ENCODE data around the gene HOMEZ.

DNA sequence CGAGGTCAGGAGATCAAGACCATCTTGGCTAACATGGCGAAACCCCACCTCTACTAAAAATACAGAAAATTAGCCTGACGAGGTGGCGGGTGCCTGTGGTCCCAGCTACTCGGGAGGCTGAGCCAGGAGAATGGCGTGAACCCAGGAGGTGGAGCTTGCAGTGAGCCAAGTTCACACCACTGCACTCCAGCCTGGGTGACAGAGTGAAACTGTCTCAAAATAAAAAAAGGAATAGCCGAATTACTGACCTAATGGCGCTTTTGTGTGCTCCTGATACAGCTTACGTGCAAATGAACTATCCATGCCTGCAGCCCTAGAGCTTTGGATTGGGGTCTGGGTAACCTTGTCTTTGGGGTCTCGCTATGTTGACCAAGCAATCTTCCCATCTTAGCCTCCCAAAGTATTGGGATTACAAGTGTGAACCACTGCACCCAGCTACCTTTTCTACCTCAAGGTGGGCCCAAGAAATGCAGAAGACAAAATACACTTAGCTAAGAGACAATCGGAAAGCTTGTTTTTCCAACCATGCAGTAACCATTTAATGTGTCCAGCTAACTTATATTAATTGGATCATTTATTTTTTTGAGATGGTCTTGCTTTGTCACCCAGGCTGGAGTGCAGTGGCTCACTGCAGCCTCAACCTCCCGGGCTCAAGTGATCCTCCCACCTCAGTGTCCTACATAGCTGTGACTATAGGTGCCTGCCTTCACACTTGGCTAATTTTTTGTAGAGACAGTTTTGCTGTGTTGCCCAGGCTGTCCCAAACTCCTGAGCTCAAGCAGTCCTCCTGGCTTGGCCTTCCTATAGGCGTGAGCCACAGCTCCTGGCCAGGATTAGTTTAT lies 40.8 kb upstream of the HOMEZ start:
- no peak for TF ChIP-seq EZH2 (IDR thresholded peaks at IDR 0.05)
- TF ChIP-seq, protein P1, sequence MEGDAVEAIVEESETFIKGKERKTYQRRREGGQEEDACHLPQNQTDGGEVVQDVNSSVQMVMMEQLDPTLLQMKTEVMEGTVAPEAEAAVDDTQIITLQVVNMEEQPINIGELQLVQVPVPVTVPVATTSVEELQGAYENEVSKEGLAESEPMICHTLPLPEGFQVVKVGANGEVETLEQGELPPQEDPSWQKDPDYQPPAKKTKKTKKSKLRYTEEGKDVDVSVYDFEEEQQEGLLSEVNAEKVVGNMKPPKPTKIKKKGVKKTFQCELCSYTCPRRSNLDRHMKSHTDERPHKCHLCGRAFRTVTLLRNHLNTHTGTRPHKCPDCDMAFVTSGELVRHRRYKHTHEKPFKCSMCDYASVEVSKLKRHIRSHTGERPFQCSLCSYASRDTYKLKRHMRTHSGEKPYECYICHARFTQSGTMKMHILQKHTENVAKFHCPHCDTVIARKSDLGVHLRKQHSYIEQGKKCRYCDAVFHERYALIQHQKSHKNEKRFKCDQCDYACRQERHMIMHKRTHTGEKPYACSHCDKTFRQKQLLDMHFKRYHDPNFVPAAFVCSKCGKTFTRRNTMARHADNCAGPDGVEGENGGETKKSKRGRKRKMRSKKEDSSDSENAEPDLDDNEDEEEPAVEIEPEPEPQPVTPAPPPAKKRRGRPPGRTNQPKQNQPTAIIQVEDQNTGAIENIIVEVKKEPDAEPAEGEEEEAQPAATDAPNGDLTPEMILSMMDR (IDR thresholded peaks at IDR 0.05): no peak
